MM.1S (cell line): ENCODE data around the gene ZFP64.

Experiments used
- EZH2 ChIP-seq: fragments of 300-600 bp; sonication (generic); optimal IDR thresholded peaks from 2 replicates; pipeline ENCODE3; 2017; ENCODE audit warnings: low read depth, mild to moderate bottlenecking, antibody characterized with exemption, low read length, mixed read lengths
- EZH2phosphoT487 ChIP-seq: fragments of 300-600 bp; sonication (generic); IDR thresholded peaks from 2 replicates; pipeline ENCODE4 v1.6.1; 2018; ENCODE audit warnings: antibody characterized with exemption, low read length
- TF ChIP-seq, protein P1 (sequence below): fragments of 300-600 bp; sonication (generic); IDR thresholded peaks from 2 replicates; pipeline ENCODE4 v1.5.1; 2016; ENCODE audit warnings: antibody characterized with exemption, low read length, mixed read lengths

DNA sequence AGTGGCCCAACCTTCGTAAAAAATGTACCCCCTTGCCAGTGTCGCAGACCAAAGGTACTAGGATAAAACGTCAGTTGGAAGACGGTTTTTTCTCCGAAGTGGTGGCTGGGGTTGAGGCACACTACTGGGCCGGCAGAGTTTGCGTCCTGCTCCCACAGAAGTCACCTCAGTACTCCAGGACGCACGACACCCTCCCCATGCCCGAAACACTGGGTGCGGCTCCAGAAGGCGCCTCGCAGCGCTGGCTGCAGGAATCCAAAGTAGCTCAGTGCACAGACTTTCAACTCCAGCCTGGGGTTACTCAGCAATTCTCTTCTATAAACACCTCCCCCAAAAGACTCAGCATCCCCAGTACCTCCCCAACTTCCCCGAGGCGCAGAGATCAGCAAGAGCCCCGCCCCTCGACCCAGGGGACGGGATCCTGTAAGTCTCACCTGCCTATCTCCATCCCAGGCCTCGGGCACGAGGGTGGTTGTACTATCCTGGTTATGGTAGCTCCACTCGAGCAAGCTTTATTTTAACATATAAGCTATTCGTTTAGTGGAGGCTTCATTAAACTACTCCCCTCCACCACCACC is 88.2 kb downstream of the ZFP64 start:
- TF ChIP-seq, protein P1, sequence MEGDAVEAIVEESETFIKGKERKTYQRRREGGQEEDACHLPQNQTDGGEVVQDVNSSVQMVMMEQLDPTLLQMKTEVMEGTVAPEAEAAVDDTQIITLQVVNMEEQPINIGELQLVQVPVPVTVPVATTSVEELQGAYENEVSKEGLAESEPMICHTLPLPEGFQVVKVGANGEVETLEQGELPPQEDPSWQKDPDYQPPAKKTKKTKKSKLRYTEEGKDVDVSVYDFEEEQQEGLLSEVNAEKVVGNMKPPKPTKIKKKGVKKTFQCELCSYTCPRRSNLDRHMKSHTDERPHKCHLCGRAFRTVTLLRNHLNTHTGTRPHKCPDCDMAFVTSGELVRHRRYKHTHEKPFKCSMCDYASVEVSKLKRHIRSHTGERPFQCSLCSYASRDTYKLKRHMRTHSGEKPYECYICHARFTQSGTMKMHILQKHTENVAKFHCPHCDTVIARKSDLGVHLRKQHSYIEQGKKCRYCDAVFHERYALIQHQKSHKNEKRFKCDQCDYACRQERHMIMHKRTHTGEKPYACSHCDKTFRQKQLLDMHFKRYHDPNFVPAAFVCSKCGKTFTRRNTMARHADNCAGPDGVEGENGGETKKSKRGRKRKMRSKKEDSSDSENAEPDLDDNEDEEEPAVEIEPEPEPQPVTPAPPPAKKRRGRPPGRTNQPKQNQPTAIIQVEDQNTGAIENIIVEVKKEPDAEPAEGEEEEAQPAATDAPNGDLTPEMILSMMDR = no peak
- TF ChIP-seq EZH2 (no peak), EZH2phosphoT487 (no peak)
